ENCODE measurements around the gene GOLIM4.
A peak's percentile ranks its signal among the peaks of the same experiment; 100 is the strongest.
"Not testable (repeated sequence)": the region's sequence is repeated elsewhere in the genome, so short reads cannot be mapped to it uniquely, and the experiment has no call there.

The GOLIM4 gene

GRCh38 chr3:168071591-168072322, 24.0 kb downstream of the GOLIM4 start:
- Histone ChIP-seq H3K36me3 (ENCODE audit: control insufficient read depth, insufficient read depth, low read length, severe bottlenecking) (no peaks in the 10 kb centered on the region), H3K9me3 (ENCODE audit: control insufficient read depth, low read length) (no peaks in the 10 kb centered on the region), H3K9ac (ENCODE audit: low read length) (no peak overlapping the region), H3K4me3 (ENCODE audit: low read length) (no peak overlapping the region), H3K4me1 (ENCODE audit: control insufficient read depth, insufficient read depth, low read length) (peaks cover 12% of the 10 kb centered on the region), H3K27me3 (replicated peaks; ENCODE audit: control insufficient read depth, insufficient read depth, low read length) (no peaks in the 10 kb centered on the region)
- peak; percentile 88 for DNase-seq (ENCODE audit: low read depth)

- Histone ChIP-seq H3K4me3 (ENCODE audit: low read length) (no peak overlapping the region), H3K4me1 (ENCODE audit: control insufficient read depth, insufficient read depth, low read length) (peaks cover 17% of the 10 kb centered on the region), H3K36me3 (ENCODE audit: control insufficient read depth, insufficient read depth, low read length, severe bottlenecking) (no peaks in the 10 kb centered on the region), H3K9ac (ENCODE audit: low read length) (no peak overlapping the region), H3K27me3 (replicated peaks; ENCODE audit: control insufficient read depth, insufficient read depth, low read length) (no peaks in the 10 kb centered on the region), H3K9me3 (ENCODE audit: control insufficient read depth, low read length) (no peaks in the 10 kb centered on the region)
- no peak for DNase-seq (ENCODE audit: low read depth)
These were observed 24.8 kb downstream of the GOLIM4 start for GRCh38 chr3:168070919-168071318.

- Histone ChIP-seq H3K36me3 (ENCODE audit: control insufficient read depth, insufficient read depth, low read length, severe bottlenecking) (no peaks in the 10 kb centered on the region), H3K9ac (ENCODE audit: low read length) (no peak overlapping the region), H3K4me3 (ENCODE audit: low read length) (no peak overlapping the region), H3K27me3 (replicated peaks; ENCODE audit: control insufficient read depth, insufficient read depth, low read length) (no peaks in the 10 kb centered on the region), H3K9me3 (ENCODE audit: control insufficient read depth, low read length) (no peaks in the 10 kb centered on the region), H3K4me1 (ENCODE audit: control insufficient read depth, insufficient read depth, low read length) (peaks cover 23% of the 10 kb centered on the region)
- DNase-seq (ENCODE audit: low read depth) = no peak
These were observed 27.4 kb downstream of the GOLIM4 start for GRCh38 chr3:168068346-168068745.

GRCh38 chr3:168066882-168067281, 28.8 kb downstream of the GOLIM4 start:
- H3K9ac ChIP-seq (ENCODE audit: low read length) = no peak overlapping the region
- no peaks in the 10 kb centered on the region for H3K36me3 ChIP-seq (ENCODE audit: control insufficient read depth, insufficient read depth, low read length, severe bottlenecking)
- no peak overlapping the region for H3K4me3 ChIP-seq (ENCODE audit: low read length)
- DNase-seq (ENCODE audit: low read depth) = no peak
- H3K27me3 ChIP-seq (replicated peaks; ENCODE audit: control insufficient read depth, insufficient read depth, low read length) = no peaks in the 10 kb centered on the region
- H3K4me1 ChIP-seq (ENCODE audit: control insufficient read depth, insufficient read depth, low read length) = peaks cover 26% of the 10 kb centered on the region
- no peaks in the 10 kb centered on the region for H3K9me3 ChIP-seq (ENCODE audit: control insufficient read depth, low read length)

- H3K9ac ChIP-seq (ENCODE audit: low read length) = no peak overlapping the region
- H3K27me3 ChIP-seq (replicated peaks; ENCODE audit: control insufficient read depth, insufficient read depth, low read length) = no peaks in the 10 kb centered on the region
- DNase-seq (ENCODE audit: low read depth) = no peak
- H3K4me1 ChIP-seq (ENCODE audit: control insufficient read depth, insufficient read depth, low read length) = peaks cover 20% of the 10 kb centered on the region
- H3K36me3 ChIP-seq (ENCODE audit: control insufficient read depth, insufficient read depth, low read length, severe bottlenecking) = no peaks in the 10 kb centered on the region
- no peak overlapping the region for H3K4me3 ChIP-seq (ENCODE audit: low read length)
- H3K9me3 ChIP-seq (ENCODE audit: control insufficient read depth, low read length) = no peaks in the 10 kb centered on the region
These were observed 30.2 kb downstream of the GOLIM4 start for GRCh38 chr3:168065569-168065968.

- no peak overlapping the region for H3K9ac ChIP-seq (ENCODE audit: low read length)
- no peak overlapping the region for H3K4me3 ChIP-seq (ENCODE audit: low read length)
- no peaks in the 10 kb centered on the region for H3K36me3 ChIP-seq (ENCODE audit: control insufficient read depth, insufficient read depth, low read length, severe bottlenecking)
- H3K27me3 ChIP-seq (replicated peaks; ENCODE audit: control insufficient read depth, insufficient read depth, low read length) = no peaks in the 10 kb centered on the region
- peaks cover 20% of the 10 kb centered on the region for H3K4me1 ChIP-seq (ENCODE audit: control insufficient read depth, insufficient read depth, low read length)
- peak; percentile 13 for DNase-seq (ENCODE audit: low read depth)
- no peaks in the 10 kb centered on the region for H3K9me3 ChIP-seq (ENCODE audit: control insufficient read depth, low read length)
These were observed 32.6 kb downstream of the GOLIM4 start for GRCh38 chr3:168063122-168063521.

GRCh38 chr3:168062679-168063078, 33.0 kb downstream of the GOLIM4 start:
- Histone ChIP-seq H3K27me3 (replicated peaks; ENCODE audit: control insufficient read depth, insufficient read depth, low read length) (no peaks in the 10 kb centered on the region), H3K9ac (ENCODE audit: low read length) (no peak overlapping the region), H3K4me1 (ENCODE audit: control insufficient read depth, insufficient read depth, low read length) (peaks cover 20% of the 10 kb centered on the region), H3K4me3 (ENCODE audit: low read length) (no peak overlapping the region), H3K9me3 (ENCODE audit: control insufficient read depth, low read length) (no peaks in the 10 kb centered on the region), H3K36me3 (ENCODE audit: control insufficient read depth, insufficient read depth, low read length, severe bottlenecking) (no peaks in the 10 kb centered on the region)
- DNase-seq (ENCODE audit: low read depth) = no peak

GRCh38 chr3:168061332-168061996, 34.3 kb downstream of the GOLIM4 start:
- DNase-seq (ENCODE audit: low read depth) = peak; percentile 28
- Histone ChIP-seq H3K27me3 (replicated peaks; ENCODE audit: control insufficient read depth, insufficient read depth, low read length) (no peaks in the 10 kb centered on the region), H3K4me1 (ENCODE audit: control insufficient read depth, insufficient read depth, low read length) (peaks cover 20% of the 10 kb centered on the region), H3K36me3 (ENCODE audit: control insufficient read depth, insufficient read depth, low read length, severe bottlenecking) (no peaks in the 10 kb centered on the region), H3K9me3 (ENCODE audit: control insufficient read depth, low read length) (no peaks in the 10 kb centered on the region), H3K4me3 (ENCODE audit: low read length) (no peak overlapping the region), H3K9ac (ENCODE audit: low read length) (no peak overlapping the region)

- Histone ChIP-seq H3K4me3 (ENCODE audit: low read length) (no peak overlapping the region), H3K27me3 (replicated peaks; ENCODE audit: control insufficient read depth, insufficient read depth, low read length) (no peaks in the 10 kb centered on the region), H3K9me3 (ENCODE audit: control insufficient read depth, low read length) (no peaks in the 10 kb centered on the region), H3K36me3 (ENCODE audit: control insufficient read depth, insufficient read depth, low read length, severe bottlenecking) (no peaks in the 10 kb centered on the region), H3K4me1 (ENCODE audit: control insufficient read depth, insufficient read depth, low read length) (peaks cover 11% of the 10 kb centered on the region), H3K9ac (ENCODE audit: low read length) (no peak overlapping the region)
- no peak for DNase-seq (ENCODE audit: low read depth)
These were observed 35.4 kb downstream of the GOLIM4 start for GRCh38 chr3:168060317-168060716.

- no peaks in the 10 kb centered on the region for H3K9me3 ChIP-seq (ENCODE audit: control insufficient read depth, low read length)
These were observed 37.2 kb downstream of the GOLIM4 start for GRCh38 chr3:168058481-168058880.

GRCh38 chr3:168056398-168057230, 39.1 kb downstream of the GOLIM4 start:
- H3K4me3 ChIP-seq (ENCODE audit: low read length); H3K9me3 ChIP-seq (ENCODE audit: control insufficient read depth, low read length); H3K4me1 ChIP-seq (ENCODE audit: control insufficient read depth, insufficient read depth, low read length); H3K27me3 ChIP-seq (replicated peaks; ENCODE audit: control insufficient read depth, insufficient read depth, low read length); H3K9ac ChIP-seq (ENCODE audit: low read length); H3K36me3 ChIP-seq (ENCODE audit: control insufficient read depth, insufficient read depth, low read length, severe bottlenecking); DNase-seq (ENCODE audit: low read depth): not testable (repeated sequence)

More at GRCh38 chr3:168058481-168058880, 37.2 kb downstream of the GOLIM4 start:
- Histone ChIP-seq H3K36me3 (ENCODE audit: control insufficient read depth, insufficient read depth, low read length, severe bottlenecking) (no peaks in the 10 kb centered on the region), H3K27me3 (replicated peaks; ENCODE audit: control insufficient read depth, insufficient read depth, low read length) (no peaks in the 10 kb centered on the region), H3K4me1 (ENCODE audit: control insufficient read depth, insufficient read depth, low read length) (peaks cover 9% of the 10 kb centered on the region), H3K4me3 (ENCODE audit: low read length) (no peak overlapping the region), H3K9ac (ENCODE audit: low read length) (no peak overlapping the region)
- DNase-seq (ENCODE audit: low read depth) = no peak
